Cardiac fibroblast (primary cell): ENCODE data around the gene VPS4A.

ENCODE experiments used
- DNase-seq, 2 donors: peaks; one replicate each; pipeline versions ENCODE4 v3.0.0 to v3.0.0-alpha.2; 2010; ENCODE audit warnings: low read depth in 2 of 2
- H3K4me3 ChIP-seq, 2 donors: replicated peaks in 1 of 2; 1 replicate in 1 of 2; 2 replicates in 1 of 2; pipeline ENCODE4 v1.5.1; 2011; ENCODE audit warnings: low read depth in 2 of 2, low read length in 2 of 2, mild to moderate bottlenecking in 2 of 2, moderate library complexity in 1 of 2
- TF ChIP-seq, protein P1 (sequence below): IDR thresholded peaks from one replicate; pipeline ENCODE4 v1.5.1; 2011; ENCODE audit warnings: low read depth, mild to moderate bottlenecking, low read length, inconsistent platforms

The VPS4A gene

DNA sequence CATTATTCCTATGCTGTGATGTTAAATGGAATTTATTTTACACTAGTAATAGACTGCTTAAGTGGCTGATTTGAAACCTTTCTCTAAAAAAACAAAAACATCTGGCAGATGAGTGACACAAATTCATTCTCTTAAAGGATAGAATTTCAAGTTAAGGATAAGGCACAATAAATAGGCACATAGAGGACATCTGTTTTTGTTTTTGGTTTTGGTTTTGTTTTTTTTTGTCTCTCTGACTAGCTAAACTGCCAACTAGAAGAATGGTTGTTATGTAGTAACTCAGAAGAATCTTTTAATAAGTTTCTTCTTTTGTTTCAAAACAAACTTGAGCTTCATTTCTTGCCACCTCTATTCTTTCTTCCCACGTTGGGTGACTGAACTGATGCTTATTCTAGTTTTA, 5.1 kb upstream of the VPS4A start:
- no peak for DNase-seq
- H3K4me3 ChIP-seq = no peak overlapping the region
- TF ChIP-seq, protein P1, sequence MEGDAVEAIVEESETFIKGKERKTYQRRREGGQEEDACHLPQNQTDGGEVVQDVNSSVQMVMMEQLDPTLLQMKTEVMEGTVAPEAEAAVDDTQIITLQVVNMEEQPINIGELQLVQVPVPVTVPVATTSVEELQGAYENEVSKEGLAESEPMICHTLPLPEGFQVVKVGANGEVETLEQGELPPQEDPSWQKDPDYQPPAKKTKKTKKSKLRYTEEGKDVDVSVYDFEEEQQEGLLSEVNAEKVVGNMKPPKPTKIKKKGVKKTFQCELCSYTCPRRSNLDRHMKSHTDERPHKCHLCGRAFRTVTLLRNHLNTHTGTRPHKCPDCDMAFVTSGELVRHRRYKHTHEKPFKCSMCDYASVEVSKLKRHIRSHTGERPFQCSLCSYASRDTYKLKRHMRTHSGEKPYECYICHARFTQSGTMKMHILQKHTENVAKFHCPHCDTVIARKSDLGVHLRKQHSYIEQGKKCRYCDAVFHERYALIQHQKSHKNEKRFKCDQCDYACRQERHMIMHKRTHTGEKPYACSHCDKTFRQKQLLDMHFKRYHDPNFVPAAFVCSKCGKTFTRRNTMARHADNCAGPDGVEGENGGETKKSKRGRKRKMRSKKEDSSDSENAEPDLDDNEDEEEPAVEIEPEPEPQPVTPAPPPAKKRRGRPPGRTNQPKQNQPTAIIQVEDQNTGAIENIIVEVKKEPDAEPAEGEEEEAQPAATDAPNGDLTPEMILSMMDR = no peak

DNA sequence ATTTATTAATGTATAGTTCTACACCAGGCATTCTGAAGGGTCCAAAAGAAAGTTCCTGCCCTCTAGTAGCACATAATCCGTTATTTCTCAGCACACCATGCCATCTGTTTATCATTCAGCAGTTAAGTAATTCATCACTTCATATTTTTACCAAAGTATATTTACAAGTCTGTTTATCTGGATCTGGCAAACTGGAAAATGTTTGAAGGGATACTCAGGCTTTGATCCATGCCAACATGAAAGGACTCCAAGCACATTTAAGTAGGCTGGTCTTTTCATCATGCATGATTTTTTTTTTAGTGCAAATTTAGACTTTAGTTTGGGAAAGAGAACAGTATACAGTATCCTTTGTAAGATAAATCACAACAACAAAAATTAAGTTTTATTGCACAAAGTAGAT, 4.1 kb upstream of the VPS4A start:
- H3K4me3 ChIP-seq = no peak overlapping the region
- TF ChIP-seq, protein P1 = no peak

DNA sequence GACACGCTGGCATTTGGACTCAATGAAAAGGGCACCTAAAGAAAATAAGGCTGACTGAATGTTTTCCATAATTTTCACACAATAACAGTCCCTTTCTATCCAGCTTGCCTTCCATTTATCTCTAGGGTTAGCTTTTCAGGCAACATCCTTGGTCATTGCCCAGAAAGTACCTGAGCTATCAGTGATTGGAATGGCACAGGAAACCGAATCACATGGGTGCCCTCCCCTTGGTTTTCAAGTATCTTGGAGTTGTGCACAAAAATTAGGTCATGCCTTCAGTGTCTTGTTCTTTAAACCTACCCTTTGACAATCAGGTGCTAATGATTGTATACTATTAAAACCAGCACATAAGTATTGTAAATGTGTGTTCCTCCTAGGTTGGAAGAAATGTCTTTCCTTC, 3.3 kb upstream of the VPS4A start:
- DNase-seq = no peak
- TF ChIP-seq, protein P1 = no peak
- H3K4me3 ChIP-seq = no peak overlapping the region

More for the DNA sequence above, 4.1 kb upstream of the VPS4A start:
- no peak for DNase-seq

DNA sequence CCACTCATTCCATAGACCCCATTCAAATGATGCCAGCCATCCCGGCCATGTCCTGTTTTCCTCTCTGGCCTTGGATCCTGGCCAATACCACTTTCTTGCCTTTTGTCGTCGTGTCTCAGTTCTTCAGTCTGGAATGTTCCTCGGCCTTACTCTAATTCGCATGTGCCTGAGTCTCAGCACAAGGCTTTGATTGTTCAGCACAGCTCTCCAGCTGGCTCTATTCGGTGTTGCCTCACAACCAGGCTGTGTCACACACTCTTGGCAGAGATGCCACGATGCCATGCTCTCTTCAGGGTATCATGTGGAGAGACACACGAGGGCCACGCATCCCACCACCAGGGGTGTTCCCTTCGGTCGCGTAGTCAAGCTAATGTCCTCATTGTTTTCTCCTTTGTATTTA, 1.8 kb upstream of the VPS4A start:
- no peak for DNase-seq
- TF ChIP-seq, protein P1 = no peak
- no peak overlapping the region for H3K4me3 ChIP-seq

DNA sequence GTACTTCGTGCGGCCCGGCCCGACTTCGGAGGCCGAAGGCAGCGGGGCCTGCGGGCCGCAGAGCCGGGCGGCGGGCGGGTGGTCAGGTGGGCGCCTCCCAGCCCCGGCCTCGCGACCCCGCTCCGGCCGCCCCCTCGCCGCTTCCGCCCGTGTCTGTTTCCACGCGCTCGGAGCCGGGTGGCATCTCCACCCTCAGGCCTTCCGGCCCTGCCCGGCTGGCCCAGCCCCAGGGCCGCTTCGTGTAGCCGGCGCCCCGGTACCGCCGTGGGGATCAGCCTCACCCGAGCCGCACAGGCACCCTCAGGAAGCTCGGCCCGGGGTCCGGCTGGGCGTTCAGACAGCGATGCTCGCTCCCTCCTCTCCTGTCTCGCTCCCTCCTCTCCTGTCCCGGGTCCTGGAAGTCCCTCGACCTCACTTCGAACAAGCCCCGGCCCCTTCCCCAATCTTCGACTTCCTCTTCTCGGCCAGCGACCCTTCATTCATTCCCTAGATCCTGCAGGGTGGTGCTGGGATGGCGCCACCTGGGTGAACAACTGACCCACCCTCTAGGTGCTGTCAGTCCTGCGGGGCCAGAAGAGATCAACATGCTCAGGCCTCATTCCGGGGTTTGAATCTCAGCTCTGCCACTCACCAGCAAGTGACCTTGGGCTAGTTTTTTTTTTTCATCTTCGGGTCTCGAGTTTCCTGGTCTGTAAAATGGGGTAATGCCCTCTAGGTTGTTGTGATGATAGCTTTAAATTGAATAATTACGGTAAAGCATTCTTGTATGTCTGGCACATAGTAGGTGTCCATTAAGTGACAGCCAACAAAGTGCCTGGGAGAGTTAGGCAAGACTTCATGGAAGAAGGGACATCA, 610 bp downstream of the VPS4A start:
- TF ChIP-seq, protein P1 = peak; percentile 7
- H3K4me3 ChIP-seq = peak overlapping the region; percentile 81 to 86
- DNase-seq = peak; percentile 24

DNA sequence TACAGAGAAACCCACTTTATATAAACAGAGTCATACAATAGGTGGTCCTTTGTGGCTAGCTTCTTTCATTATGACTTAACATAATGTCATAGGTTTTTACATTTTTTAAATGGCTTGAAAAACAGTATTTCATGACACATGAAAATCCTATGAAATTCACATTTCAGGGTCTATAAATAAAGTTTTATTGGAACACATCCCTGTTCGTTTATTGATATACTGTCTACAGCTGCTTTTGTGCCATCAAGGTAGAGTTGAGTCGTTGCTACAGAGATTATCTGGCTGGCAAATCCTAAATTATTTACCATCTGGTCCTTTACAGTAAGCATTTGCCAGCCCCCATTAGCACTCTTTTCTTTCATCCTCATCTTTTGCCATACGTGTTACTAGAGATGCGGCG, 2.3 kb downstream of the VPS4A start:
- TF ChIP-seq, protein P1 = no peak
- DNase-seq = no peak
- no peak overlapping the region for H3K4me3 ChIP-seq
